Measurements from ENCODE around the gene CEP350. TPM values are rescaled to one million over a fixed set of nuclear protein-coding genes. Genes with fewer than 3 reads are reported as not detected.

Gene CEP350
- total RNA-seq, 1 experiment from 2014 or later: 54.7 TPM

- no peak for DNase-seq (ENCODE audit: extremely low read depth, low read depth)
These were observed 198.4 kb downstream of the CEP350 start for GRCh38 chr1:180153032-180153431.

DNA sequence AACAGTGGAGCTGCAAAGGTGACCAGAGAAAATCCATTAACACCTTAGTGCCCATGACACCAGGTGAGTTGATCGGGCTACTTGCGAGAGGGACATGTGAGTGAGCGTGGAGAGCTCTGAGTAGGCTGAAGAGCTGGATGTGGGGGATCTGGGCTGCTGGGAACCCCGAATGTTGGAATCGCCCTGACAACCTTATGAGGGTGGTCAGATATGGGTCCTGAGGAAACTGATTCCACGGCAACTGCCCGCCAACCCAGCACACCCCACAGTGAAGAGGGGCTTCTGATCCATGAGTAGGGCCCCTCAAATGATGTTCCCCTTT is 199.4 kb downstream of the CEP350 start:
- DNase-seq (ENCODE audit: extremely low read depth, low read depth): no peak

DNA sequence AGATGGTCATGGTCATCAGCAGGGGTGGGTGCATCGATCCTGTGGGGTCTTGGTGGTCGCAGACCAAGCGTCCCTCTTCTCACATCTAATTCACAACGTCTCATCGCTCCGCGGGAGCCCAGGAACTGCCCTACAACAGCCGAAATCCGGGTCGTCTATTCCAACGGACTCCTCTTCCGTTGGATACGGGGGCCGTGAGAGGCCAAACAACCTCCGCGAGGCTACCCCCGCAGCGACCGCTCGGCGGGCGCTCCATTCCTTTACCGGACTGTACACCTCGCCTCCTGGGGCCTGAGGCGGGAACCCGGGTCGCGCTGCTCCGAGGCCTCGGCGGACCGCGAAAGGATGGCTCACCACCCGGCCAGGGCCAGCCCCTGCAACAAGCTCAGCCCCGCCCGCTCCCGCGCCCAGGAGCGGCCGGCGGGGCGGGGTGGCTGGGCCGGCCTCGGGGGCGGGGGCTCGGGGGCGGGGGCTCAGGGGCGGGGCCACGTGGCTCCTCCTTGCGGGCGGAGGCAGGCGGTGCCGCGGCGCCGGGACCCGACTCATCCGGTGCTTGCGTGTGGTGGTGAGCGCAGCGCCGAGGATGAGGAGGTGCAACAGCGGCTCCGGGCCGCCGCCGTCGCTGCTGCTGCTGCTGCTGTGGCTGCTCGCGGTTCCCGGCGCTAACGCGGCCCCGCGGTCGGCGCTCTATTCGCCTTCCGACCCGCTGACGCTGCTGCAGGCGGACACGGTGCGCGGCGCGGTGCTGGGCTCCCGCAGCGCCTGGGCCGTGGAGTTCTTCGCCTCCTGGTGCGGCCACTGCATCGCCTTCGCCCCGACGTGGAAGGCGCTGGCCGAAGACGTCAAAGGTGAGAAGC is 199.9 kb downstream of the CEP350 start, which contains the start of gene QSOX1:
Gene QSOX1, plus strand, starts transcription at position 545 of the 857 bp plus-strand sequence. Its CDS starts 39 bp downstream, at position 584.
- peak; percentile 89 for DNase-seq (ENCODE audit: extremely low read depth, low read depth)

GRCh38 chr1:180155182-180155682 is 200.6 kb downstream of the CEP350 start:
- DNase-seq (ENCODE audit: extremely low read depth, low read depth): no peak

DNA sequence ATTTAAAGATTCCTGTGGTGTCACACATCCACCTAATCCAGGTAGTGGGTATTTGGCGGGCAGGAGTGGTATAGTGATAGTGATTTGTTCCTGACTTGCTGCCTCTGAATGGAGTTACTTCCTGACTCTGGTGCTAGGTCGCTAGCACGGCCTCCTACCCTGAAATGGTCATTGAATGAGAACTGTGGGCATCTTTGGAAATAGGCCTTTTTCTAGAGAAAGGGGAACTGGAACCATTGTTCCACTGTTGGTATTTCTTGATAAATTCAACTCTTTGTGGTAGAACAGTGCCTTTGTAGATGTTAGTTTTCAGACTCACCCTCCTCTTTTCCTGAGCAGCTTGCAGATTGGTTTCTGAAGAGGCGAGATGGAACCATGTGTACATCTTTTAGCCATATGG is 201.6 kb downstream of the CEP350 start:
- no peak for DNase-seq (ENCODE audit: extremely low read depth, low read depth)

DNA sequence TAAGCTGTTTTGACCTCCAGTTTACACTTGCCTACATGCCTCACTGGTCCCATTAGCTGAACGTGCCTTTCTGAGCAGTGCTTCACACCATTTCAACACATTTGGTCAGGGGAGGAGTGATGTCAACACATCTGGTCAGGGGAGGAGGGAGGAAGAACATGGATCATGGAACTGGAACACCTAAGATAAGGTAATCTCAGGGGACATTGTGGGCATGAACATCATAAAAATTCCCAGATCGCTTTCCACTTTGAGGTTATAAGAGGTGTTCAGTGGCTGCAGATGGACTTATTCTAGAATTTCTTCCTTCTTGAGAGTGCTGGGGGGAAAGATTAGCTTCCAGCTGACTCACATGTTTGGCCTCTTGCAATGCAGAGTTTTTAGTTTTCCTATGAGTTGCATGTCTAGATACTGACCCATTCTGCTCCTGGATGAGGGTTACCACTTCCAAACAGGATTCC is 202.1 kb downstream of the CEP350 start:
- DNase-seq (ENCODE audit: extremely low read depth, low read depth): no peak

- no peak for DNase-seq (ENCODE audit: extremely low read depth, low read depth)
These were observed 202.5 kb downstream of the CEP350 start for GRCh38 chr1:180157108-180157507.

DNA sequence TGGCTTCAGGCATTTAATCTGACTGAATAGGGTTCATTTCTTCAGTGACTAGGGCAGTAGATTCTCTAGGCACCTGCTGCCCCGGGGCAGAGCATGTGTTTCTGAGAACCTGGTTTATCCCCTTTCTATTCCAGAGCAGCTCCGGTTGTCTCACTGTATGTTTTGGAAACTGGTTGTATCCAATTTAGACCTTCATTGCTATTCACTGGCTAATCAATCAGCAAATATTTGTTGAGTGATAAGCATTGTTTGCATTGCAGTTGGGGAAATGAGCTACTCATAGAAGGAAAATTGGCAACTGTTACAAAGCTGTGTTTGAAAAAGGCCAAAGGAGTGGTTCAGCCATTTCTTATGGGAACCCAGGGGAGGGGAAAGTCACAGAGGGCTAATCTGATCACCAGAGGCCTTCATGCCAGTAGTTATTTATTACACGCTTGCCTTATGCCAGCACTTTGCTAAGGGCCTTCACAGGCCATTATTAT is 203.0 kb downstream of the CEP350 start:
- no peak for DNase-seq (ENCODE audit: extremely low read depth, low read depth)

DNA sequence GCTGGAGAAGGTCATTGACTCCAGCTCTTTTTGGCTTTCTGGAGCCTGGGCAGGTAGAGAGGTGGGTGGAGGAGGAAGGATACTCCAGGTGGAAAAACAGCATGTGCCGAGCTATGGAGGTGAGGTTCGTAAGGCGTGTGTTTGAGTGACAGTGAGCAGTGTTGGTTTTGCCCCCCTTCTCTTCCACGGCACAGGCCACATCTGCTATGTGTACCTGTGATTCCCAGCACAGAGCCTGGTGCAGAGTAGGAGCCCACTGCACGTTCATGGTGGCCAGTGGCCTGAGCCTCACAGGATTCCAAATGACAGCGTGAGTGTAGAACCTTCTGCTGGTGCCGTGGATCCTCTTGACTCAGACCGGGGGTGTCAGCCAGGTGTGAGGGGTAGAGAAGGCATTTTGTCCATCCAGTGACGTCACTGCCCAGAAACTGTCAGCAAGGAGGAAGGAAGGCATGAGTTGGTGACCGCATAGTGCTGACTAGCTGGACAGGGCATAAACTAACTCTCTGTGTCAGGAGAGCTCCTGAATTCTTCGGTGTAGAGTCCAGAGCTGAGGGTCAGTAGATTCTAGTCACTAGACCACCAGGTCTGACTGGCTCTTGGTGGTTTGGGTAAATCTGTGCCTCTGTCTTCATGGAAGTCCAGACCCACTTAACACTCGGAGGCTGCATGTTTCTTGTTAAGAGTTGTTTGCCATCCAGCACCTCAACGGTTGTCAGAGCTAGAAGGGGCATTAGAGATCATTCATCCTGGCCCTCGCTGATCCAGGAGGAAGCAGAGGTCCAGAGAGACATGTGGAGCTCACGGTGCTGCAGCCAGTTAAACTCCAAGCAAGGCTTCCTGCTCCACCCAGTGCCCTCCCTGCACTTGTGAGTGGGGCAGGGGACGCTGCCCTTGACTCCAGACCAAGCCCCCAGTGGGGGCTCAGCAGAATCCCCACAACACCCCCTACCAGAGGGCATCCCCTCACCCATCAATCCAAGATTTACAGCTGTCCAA is 203.8 kb downstream of the CEP350 start:
- no peak for DNase-seq (ENCODE audit: extremely low read depth, low read depth)

- no peak for DNase-seq (ENCODE audit: extremely low read depth, low read depth)
These were observed 205.7 kb downstream of the CEP350 start for GRCh38 chr1:180160357-180160756.

DNA sequence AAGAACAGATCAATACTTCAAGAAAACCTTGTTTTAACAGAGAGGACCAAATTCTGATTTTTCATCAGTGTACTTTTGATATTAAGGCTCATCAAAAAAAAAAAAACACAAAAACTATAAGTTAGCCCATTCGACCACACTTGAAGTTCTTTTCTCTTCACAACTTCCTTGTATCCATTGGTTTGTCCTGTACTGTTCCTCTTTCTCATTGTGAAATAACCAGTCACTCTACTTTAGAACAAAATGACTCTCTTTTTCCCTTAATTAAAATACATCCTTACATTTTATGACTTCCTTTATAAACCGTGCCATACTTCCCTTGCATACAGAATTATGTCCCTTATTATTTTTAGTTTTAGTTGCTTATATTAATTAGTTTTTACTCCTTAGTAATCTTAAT is 208.4 kb downstream of the CEP350 start:
- DNase-seq (ENCODE audit: extremely low read depth, low read depth): no peak

Other genes starting within 250 kb of the CEP350 start
- 0.12 and 0.17 TPM in 2 replicates for gene FAM163A, start 211.5 kb upstream of the CEP350 start, total RNA-seq (2014; rRNA removed; shearing (Covaris generic))
- 106 and 122 TPM in 2 replicates for gene TOR1AIP2, start 77.0 kb upstream of the CEP350 start, total RNA-seq (2014; rRNA removed; shearing (Covaris generic))
- 55.3 and 57.7 TPM in 2 replicates for gene TOR1AIP1, start 72.5 kb upstream of the CEP350 start, total RNA-seq (2014; rRNA removed; shearing (Covaris generic))
- gene QSOX1, start 200.1 kb downstream of the CEP350 start, total RNA-seq (2014; rRNA removed; shearing (Covaris generic)): 122 and 129 TPM in 2 replicates